NK-92 (cell line): ENCODE results near the gene CLECL1.
"Not testable (repeated sequence)": the region's sequence is repeated elsewhere in the genome, so short reads cannot be mapped to it uniquely, and the experiment has no call there.

Experiments used
- DNase-seq: peaks from one replicate; lab custom pipeline; 2025; ENCODE audit not compliant: unreplicated experiment; lab: John Stamatoyannopoulos, UW

CLECL1 gene

DNA sequence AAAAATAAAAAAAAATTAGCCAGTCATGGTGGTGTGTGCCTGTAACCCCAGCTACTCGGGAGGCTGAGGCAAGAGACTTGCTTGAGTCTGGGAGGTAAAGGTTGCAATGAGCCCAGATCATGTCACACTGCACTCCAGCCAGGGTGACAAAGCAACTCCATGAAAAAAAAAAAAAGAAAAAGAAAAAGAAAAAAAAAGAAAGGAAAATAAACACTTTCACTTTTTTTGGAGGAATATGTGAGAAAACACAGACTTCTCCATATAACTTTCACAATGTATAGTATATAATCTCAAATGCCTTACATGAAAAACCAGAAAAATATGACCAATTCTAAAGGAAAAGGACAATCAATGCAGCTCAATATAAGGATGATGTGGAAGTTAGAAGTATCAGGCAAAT lies 8.9 kb downstream of the CLECL1 start:
- no peak for DNase-seq

- DNase-seq = no peak
These were observed 11.4 kb downstream of the CLECL1 start for GRCh38 chr12:9721394-9722092.

- no peak for DNase-seq
These were observed 13.1 kb downstream of the CLECL1 start for GRCh38 chr12:9719790-9720189.

DNA sequence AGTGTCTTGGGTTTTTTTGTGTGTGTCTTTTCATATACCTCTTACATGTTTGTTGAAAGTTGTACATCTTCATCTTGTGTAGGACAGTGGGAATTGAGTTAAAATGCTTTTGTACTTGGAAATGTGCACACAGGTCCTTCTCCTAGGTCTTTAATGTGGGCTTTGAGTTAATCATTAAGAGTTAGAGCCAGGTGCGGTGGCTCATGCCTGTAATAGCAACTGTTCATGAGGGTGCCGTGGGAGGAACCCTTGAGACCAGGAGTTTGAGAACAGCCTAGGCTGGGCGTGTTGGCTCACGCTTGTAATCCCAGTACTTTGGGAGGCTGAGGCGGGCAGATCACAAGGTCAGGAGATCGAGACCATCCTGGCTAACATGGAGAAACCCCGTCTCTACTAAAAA lies 13.9 kb downstream of the CLECL1 start:
- DNase-seq = no peak

- no peak for DNase-seq
These were observed 15.6 kb downstream of the CLECL1 start for GRCh38 chr12:9717070-9717925.

GRCh38 chr12:9713032-9713558 lies 19.8 kb downstream of the CLECL1 start:
- DNase-seq = not testable (repeated sequence)

DNA sequence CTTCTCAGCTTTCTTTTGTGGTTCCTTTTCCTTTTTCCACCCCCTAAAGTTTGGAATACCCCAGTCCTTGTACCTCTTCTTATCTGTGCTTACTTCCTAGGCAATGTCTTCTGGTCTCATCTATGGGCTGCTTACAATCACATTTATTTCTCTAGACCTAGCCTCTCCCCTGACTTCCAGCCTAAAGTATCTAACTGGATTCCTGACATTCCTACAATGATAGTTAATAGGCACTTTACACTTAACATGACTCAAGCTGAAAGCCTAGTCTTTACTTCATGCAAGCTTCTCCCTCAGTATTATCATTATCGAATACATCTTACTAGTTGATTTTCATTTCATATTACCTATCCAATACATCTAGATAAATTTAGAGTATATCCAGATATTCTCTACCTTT lies 21.2 kb downstream of the CLECL1 start:
- no peak for DNase-seq

GRCh38 chr12:9710584-9711375 lies 22.1 kb downstream of the CLECL1 start:
- DNase-seq = no peak

DNA sequence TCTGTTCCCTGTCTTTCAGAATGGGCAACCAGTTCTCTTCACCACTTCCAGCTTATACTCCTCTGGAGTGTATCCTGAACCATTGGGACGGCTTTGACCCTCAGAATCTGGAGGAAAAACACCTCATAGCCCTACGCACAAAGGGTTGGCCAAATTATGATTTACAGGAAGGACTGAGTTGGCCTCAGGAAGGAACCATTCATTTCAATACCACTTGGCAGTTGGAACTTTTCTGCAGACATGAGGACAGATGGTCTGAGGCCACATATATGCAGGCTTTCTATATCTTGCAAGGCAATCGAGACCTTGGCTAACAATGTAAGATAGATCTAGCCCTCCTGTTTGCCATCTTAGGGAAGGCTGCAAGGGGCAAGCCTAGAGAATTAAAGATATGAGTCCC lies 24.0 kb downstream of the CLECL1 start:
- DNase-seq = no peak

- DNase-seq = no peak
These were observed 24.8 kb downstream of the CLECL1 start for GRCh38 chr12:9707864-9708808.

DNA sequence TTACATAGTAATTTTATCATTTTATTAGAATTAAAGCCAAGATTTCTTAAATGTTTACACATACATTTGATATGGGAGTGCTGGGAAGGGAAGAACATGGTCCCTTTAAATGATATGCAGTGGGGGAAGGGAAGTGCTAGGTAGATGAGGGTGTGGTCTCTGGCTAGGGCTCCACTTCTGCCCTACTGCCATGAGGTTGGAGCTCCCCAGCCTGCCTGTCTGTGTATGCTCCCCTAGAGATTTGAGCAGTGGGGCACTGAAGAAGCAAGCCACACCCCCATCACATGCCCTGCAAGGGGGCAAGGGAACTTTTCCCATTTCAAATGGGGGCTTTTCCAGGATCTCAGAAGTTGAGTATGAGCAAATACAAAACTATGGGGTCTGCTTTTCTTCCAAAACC lies 25.5 kb downstream of the CLECL1 start:
- no peak for DNase-seq

DNA sequence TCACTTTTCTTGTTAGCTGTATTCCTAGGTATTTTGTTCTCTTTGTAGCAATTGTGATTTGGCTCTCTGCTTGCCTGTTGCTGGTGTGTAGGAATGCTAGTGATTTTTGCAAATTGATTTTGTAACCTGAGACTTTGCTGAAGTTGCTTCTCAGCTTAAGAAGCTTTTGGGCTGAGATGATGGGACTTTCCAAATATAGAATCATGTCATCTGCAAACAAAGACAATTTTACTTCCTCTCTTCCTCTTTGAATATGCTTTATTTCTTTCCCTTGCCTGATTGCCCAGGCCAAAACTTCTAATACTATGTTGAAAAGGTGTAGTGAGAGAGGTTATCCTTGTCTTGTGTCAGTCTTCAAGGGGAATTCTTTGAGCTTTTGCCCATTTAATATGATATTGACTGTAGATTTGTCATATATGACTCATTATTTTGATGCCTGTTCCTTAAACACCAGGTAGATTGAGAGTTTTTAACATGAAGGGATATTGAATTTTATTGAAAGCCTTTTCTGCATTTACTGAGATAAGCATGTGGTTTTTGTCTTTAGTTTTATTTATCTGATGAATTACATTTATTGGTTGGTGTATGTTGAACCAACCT lies 26.7 kb downstream of the CLECL1 start:
- no peak for DNase-seq

DNA sequence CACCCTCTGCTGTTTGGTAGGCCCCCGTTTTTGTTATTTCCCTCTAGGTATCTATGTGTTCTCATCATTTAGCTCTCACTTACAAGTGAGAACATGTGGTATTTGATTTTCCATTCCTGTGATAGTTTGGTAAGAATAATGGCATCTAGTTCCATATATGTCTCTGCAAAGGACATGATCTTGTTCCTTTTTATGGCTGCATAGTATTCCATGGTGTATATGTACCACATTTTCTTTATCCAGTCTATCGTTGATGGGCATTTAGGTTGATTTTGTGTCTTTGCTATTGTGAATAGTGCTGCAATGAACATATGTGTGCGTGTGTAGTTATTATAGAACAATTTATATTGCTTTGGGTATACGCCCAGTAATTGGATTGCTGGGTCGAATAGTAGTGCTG lies 28.3 kb downstream of the CLECL1 start:
- DNase-seq = not testable (repeated sequence)

GRCh38 chr12:9702255-9702654 lies 30.6 kb downstream of the CLECL1 start:
- DNase-seq = no peak

DNA sequence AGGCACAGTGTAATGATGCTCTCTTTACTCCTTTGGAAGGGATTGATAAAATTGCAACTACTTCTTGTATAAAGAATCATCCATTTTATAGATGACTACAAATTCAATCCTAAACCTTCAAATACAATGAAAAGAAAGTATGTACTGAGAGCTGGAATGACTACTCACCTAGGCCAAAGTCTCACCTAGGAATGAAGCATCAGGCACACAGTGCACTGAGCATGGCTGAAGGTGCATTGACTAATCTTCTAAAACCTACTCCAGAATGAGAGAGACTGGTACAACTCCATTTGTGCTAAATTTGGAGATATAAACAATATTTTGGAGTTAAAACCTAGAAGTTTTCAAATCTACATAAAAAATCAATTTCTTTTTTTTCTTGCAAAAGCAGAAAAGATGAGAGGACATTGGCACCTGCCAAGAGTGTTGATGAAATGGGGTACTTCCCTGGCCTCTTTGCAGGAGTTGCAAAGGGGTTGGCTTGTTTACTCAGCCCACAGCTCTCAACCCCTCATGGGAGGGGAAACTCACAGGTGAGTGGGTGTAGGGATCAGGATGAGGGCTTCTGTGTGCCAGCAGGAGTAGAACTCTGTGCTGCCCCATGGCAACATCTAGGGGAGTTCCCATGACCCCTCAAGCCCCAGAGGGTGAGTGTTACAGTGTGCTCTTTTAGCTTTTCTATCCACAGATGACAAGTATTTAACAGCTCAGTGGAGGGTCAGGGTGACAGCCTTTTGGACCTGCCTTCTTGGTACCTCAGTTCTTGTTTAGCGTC lies 31.3 kb downstream of the CLECL1 start:
- DNase-seq = no peak

- DNase-seq = no peak
These were observed 32.3 kb downstream of the CLECL1 start for GRCh38 chr12:9700606-9700956.

GRCh38 chr12:9699898-9700605 lies 32.8 kb downstream of the CLECL1 start:
- no peak for DNase-seq

GRCh38 chr12:9699269-9699897 lies 33.5 kb downstream of the CLECL1 start:
- DNase-seq = no peak
